NCI-H526 (cell line): ENCODE data around the gene C1QA.
"Not testable (repeated sequence)": the region's sequence is repeated elsewhere in the genome, so short reads cannot be mapped to it uniquely, and the experiment has no call there.

Experiments
- DNase-seq, 2 experiments: peaks; one replicate each; lab custom pipeline; 2025; lab: John Stamatoyannopoulos, UW

C1QA gene

GRCh38 chr1:22673486-22674409 is 37.3 kb downstream of the C1QA start:
- peak; percentile 12 to 58 for DNase-seq

GRCh38 chr1:22674410-22674749 is 38.0 kb downstream of the C1QA start:
- no peak for DNase-seq

GRCh38 chr1:22676151-22676550 is 39.7 kb downstream of the C1QA start:
- DNase-seq = not testable (repeated sequence)

GRCh38 chr1:22676916-22677583 is 40.6 kb downstream of the C1QA start:
- DNase-seq = no peak

- no peak for DNase-seq
Observed at GRCh38 chr1:22677931-22678896, 41.8 kb downstream of the C1QA start.

- peak in 1 of 2 experiments; percentile 29 for DNase-seq
Observed at GRCh38 chr1:22680726-22681125, 44.3 kb downstream of the C1QA start.

GRCh38 chr1:22681556-22682276 is 45.3 kb downstream of the C1QA start:
- DNase-seq = no peak

GRCh38 chr1:22683547-22683946 is 47.1 kb downstream of the C1QA start:
- DNase-seq = no peak

GRCh38 chr1:22685591-22686059 is 49.2 kb downstream of the C1QA start:
- no peak for DNase-seq

GRCh38 chr1:22687191-22687590 is 50.8 kb downstream of the C1QA start:
- DNase-seq = no peak

- no peak for DNase-seq
Observed at GRCh38 chr1:22688466-22688865, 52.0 kb downstream of the C1QA start.
